Fibroblast of pulmonary artery (primary cell): Measurements from ENCODE around the gene NUDT19.
"Not testable (repeated sequence)": the region's sequence is repeated elsewhere in the genome, so short reads cannot be mapped to it uniquely, and the experiment has no call there.

Source experiments
- DNase-seq: peaks from one replicate; pipeline ENCODE4 v3.0.0-alpha.2; 2010; ENCODE audit warnings: low read depth
- H3K4me3 ChIP-seq: replicated peaks from 2 replicates; pipeline ENCODE4 v1.5.1; 2011; ENCODE audit warnings: low read depth, mild to moderate bottlenecking, control low read depth, low read length, moderate library complexity
- TF ChIP-seq, protein P1 (sequence below): IDR thresholded peaks from 2 replicates; pipeline ENCODE4 v1.5.1; 2011; ENCODE audit warnings: mild to moderate bottlenecking, control low read depth, low read length, inconsistent platforms; ENCODE audit errors: missing control alignments

The NUDT19 gene

DNA sequence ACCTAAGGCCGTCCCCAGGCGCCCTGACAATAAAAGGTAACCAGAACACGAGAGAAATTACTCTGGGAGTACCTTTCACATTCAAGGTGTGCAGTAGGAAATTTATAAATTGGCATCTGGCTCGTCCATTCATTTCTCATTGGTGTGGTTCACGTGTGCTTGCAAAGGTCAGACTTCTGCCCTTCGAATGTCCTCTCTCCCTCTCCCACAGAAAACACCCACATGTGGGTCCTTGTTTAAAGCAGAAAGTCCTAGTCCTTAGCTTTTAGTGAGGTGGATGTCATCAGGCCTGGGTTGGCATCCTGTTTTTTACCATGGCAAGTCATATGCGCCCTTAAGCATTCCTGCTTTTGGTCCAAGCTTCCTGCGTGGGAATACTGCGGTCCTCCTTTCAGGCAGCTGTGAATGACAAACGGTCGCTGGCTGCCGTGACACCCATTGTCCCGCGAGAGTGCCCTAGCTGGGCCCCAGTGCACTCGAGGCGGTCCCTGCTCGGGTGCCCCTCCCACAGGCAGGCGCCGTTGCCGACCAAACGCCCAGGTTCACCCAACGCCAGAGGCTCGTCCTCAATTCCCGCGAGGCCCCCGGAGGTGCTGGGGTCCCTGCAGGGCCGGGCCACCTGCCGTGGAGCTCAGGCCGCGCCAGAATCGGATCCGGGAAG is at the start of gene NUDT19:
TSS of gene NUDT19 (plus strand) at position 531 of the 661 bp plus-strand sequence. CDS start 140 bp downstream, outside the sequence.
- TF ChIP-seq, protein P1, sequence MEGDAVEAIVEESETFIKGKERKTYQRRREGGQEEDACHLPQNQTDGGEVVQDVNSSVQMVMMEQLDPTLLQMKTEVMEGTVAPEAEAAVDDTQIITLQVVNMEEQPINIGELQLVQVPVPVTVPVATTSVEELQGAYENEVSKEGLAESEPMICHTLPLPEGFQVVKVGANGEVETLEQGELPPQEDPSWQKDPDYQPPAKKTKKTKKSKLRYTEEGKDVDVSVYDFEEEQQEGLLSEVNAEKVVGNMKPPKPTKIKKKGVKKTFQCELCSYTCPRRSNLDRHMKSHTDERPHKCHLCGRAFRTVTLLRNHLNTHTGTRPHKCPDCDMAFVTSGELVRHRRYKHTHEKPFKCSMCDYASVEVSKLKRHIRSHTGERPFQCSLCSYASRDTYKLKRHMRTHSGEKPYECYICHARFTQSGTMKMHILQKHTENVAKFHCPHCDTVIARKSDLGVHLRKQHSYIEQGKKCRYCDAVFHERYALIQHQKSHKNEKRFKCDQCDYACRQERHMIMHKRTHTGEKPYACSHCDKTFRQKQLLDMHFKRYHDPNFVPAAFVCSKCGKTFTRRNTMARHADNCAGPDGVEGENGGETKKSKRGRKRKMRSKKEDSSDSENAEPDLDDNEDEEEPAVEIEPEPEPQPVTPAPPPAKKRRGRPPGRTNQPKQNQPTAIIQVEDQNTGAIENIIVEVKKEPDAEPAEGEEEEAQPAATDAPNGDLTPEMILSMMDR = no peak
- peak; percentile 80 for DNase-seq
- H3K4me3 ChIP-seq = peak within 1 kb of the TSS; percentile 63

DNA sequence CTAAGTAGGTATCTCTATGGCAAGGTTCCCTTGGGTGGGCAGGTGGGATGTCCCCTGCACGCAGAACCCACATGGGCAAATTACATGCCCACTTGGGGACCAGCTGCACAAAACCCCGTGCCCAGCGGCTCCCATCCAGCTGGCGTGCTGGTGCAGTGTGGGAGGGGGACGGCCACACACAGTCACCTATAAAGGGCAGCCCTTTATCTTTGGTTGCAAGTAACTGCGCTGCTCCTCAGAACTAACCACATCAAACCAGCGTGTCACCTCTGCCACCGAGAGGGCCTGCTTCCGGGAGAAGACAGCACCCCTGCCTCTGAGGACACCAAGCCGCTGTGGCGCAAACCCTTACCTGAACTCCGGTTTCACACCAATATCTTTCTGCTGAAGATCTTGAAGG is 48.9 kb upstream of the NUDT19 start:
- no peak overlapping the region for H3K4me3 ChIP-seq
- DNase-seq = no peak
- TF ChIP-seq, protein P1 = no peak

DNA sequence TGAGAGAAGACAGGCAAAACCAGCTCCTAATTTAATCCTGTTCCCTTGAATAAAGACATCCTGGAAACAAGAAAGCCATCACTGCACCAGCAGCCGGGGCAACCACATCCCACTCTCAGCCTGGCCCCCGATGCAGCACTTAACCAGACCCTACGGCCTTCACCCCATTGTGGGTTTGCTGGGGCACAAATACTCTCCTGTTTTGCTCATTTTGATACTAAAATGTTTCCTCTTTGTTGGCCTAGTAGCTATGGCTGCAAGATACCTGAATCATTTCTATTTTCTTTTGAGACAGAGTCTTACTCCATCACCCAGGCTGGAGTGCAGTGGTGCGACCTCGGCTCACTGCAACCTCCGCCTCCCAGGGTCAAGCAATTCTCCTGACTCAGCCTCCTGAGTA is 45.1 kb upstream of the NUDT19 start:
- no peak overlapping the region for H3K4me3 ChIP-seq
- TF ChIP-seq, protein P1 = no peak
- DNase-seq = no peak

DNA sequence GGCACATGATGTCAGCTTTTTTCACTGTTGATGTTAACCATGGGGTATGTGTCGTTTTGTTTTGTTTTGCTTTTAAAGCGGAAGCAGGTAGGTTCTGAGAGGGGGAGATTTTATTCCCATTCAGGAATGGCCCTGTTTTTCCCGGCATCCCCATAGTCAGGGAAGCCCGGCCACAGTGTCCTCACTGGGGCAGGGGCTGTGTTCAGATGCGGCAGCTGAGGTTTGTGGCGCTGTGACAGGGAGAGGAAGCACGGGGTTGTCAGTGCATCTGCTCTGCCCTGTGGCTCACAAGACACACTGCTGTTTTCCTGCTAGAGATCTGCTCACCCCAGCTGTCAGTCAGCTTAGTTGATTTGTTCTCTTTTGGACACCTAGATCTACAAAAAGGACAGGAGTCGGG is 44.3 kb upstream of the NUDT19 start:
- no peak overlapping the region for H3K4me3 ChIP-seq
- DNase-seq = no peak
- TF ChIP-seq, protein P1 = no peak

DNA sequence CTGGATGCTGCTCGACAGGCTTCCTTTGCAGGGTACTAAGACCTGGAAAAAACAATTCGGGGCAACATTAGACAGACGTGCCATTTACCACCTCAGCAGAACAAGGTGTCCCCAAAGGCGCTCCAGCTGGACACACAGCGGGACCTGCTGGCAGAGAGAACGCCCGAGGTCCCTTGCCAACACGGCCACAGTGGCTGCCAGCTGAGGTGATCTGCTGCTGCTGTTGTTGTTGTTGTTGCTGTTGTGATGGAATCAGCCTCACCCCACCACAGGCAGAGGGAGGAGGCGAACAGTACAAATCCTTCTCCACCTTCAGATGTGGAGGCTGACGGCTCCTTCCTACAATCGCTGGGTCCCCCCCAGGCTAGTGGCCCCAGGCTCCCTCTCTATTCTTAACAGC is 41.9 kb upstream of the NUDT19 start:
- no peak for DNase-seq
- TF ChIP-seq, protein P1 = no peak
- H3K4me3 ChIP-seq = no peak overlapping the region

DNA sequence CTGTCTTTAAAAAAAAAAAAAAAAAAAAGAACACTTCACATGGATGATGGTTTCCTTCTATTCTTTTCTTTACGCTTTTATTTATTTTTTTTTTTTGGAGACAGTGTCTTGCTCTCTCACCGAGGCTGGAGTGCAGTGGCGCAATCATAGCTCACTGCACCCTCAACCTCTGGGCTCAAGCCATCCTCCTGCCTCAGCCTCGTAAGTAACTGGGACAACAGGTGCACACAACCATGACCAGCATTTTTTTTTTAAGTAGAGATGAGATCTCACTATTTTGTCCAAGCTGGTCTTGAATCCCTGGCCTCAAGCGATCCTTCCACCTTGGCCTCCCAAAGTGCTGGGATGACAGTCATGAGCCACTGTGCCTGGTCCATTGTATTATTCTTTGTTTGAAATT is 41.0 kb upstream of the NUDT19 start:
- no peak for DNase-seq
- no peak overlapping the region for H3K4me3 ChIP-seq
- TF ChIP-seq, protein P1 = no peak

DNA sequence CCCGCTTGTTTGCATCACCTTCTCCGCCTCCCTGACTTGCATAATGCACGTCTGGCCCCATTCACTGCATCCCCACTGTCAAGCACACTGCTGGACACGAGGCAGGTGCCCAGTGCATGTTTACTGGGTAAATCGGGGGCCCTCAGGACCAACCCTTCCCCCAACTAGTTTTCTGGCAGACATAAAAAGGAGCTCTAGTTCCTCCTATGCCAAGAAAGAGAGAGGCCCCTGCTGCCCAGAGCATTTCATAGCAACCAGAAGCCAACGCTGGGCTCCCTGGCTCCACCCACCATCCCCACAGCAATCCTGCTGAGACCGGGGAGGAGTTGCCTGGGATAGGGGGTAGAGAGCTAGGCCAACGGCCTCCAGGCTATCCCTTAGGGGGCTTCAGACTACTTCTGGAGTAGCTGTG is 39.9 kb upstream of the NUDT19 start:
- no peak overlapping the region for H3K4me3 ChIP-seq
- DNase-seq = no peak
- TF ChIP-seq, protein P1 = no peak

DNA sequence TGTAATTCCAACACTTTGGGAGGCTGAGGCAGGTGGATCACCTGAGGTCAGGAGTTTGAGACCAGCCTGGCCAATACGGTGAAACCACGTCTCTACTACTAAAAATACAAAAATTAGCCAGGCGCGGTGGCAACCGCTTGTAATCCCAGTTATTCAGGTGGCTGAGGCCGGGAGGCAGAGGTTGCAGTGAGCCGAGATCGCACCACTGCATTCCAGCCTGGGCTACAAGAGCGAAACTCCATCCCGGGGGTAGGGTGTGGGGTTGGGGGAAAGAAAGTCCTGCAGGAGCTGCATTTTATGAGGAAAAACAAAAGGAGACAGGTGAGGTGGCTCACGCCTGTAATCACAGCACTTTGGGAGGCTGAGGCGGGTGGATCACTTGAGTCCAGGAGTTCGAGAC is 39.3 kb upstream of the NUDT19 start:
- DNase-seq = not testable (repeated sequence)

More for the DNA sequence above, 39.3 kb upstream of the NUDT19 start:
- H3K4me3 ChIP-seq = not testable (repeated sequence)
